ENCODE results near the gene SLC36A4. TPM values are rescaled to one million over a fixed set of nuclear protein-coding genes. Genes with fewer than 3 reads are reported as not detected.
"Not testable (repeated sequence)": the region's sequence is repeated elsewhere in the genome, so short reads cannot be mapped to it uniquely, and the experiment has no call there.

The SLC36A4 gene
- polyA plus RNA-seq, 12 donors: 5.7 to 12.2 (median 9.4) TPM; not detected in 1

- DNase-seq: peak; percentile 17
These were observed 74.4 kb downstream of the SLC36A4 start for GRCh38 chr11:93123351-93123898.

GRCh38 chr11:93122535-93123235 lies 75.1 kb downstream of the SLC36A4 start:
- no peak for DNase-seq

GRCh38 chr11:93118276-93118675 lies 79.5 kb downstream of the SLC36A4 start:
- DNase-seq: no peak

- DNase-seq: no peak
These were observed 80.2 kb downstream of the SLC36A4 start for GRCh38 chr11:93117565-93117964.

GRCh38 chr11:93116641-93117441 lies 81.0 kb downstream of the SLC36A4 start:
- no peak for DNase-seq

- no peak for DNase-seq
These were observed 83.5 kb downstream of the SLC36A4 start for GRCh38 chr11:93114304-93114703.

GRCh38 chr11:93113824-93114223 lies 84.0 kb downstream of the SLC36A4 start:
- no peak for DNase-seq

GRCh38 chr11:93111147-93111546 lies 86.6 kb downstream of the SLC36A4 start:
- not testable (repeated sequence) for DNase-seq

GRCh38 chr11:93100211-93100610 lies 97.6 kb downstream of the SLC36A4 start:
- DNase-seq: no peak

- no peak for DNase-seq
These were observed 98.0 kb downstream of the SLC36A4 start for GRCh38 chr11:93099806-93100205.

Other genes with a start within 250 kb of the SLC36A4 start
- under 1 TPM in 1 of 12 donors, not detected in 11; 0.11 TPM for gene MTNR1B, start 228.3 kb downstream of the SLC36A4 start, polyA plus RNA-seq (ENCODE audit: insufficient read length in 12 of 12)
- under 1 TPM in 2 of 12 donors, not detected in 10; 0.27 to 0.34 TPM for gene DEUP1, start 132.8 kb upstream of the SLC36A4 start, polyA plus RNA-seq (ENCODE audit: insufficient read length in 12 of 12)

Data from muscle of arm (tissue), 12 donors.